ENCODE data around the gene RUVBL2.

The RUVBL2 gene

GRCh38 chr19:48954595-48955307 lies 38.9 kb upstream of the RUVBL2 start, which contains the start of gene BAX (continued):
- TF ChIP-seq PRDM10 (tag by site-specific recombination; IDR thresholded peaks at IDR 0.05) = peak; percentile 96
- 0 out of 2 replicates have a peak, but pooled peaks have one; percentile 34 for TF ChIP-seq ZFP37 (tag by site-specific recombination; IDR thresholded peaks at IDR 0.05)
- TF ChIP-seq EGR2 (tag by site-specific recombination; IDR thresholded peaks at IDR 0.05; ENCODE audit: low read depth) = peak; percentile 20; the same call in 1 of the 2 replicates
- TF ChIP-seq ZNF354C (tag by site-specific recombination; IDR thresholded peaks at IDR 0.05; ENCODE audit: borderline replicate concordance, low read depth) = no peak
- TF ChIP-seq SP3 (tag by site-specific recombination; IDR thresholded peaks at IDR 0.05) = peak; percentile 64
- TF ChIP-seq SETDB1 (IDR thresholded peaks at IDR 0.05; ENCODE audit: insufficient read length, low read length) = no peak
- 0 out of 2 replicates have a peak, but pooled peaks have one; percentile 19 for TF ChIP-seq ZNF138 (tag by site-specific recombination; IDR thresholded peaks at IDR 0.05; ENCODE audit: borderline replicate concordance)
- no peak for TF ChIP-seq ZNF560 (tag by site-specific recombination; IDR thresholded peaks at IDR 0.05; ENCODE audit: borderline replicate concordance)
- TF ChIP-seq ZNF362 (tag by site-specific recombination; IDR thresholded peaks at IDR 0.05) = 0 out of 2 replicates have a peak, but pooled peaks have one; percentile 38
- TF ChIP-seq KLF8 (tag by site-specific recombination; IDR thresholded peaks at IDR 0.05) = peak; percentile 72
- peak; percentile 24 for TF ChIP-seq ZNF398 (tag by site-specific recombination; IDR thresholded peaks at IDR 0.05)
- peak; percentile 55; the same call in 1 of the 2 replicates for TF ChIP-seq ZSCAN18 (tag by site-specific recombination; IDR thresholded peaks at IDR 0.05)
- peak; percentile 54; the same call in 1 of the 2 replicates for TF ChIP-seq ZBTB48 (tag by site-specific recombination; IDR thresholded peaks at IDR 0.05)
- TF ChIP-seq ZNF692 (tag by site-specific recombination; IDR thresholded peaks at IDR 0.05) = peak; percentile 74
- TF ChIP-seq ZNF2 (tag by site-specific recombination; IDR thresholded peaks at IDR 0.05) = peak; percentile 58; the same call in 1 of the 2 replicates
- peak; percentile 82; the same call in 1 of the 2 replicates for TF ChIP-seq ZNF785 (tag by site-specific recombination; IDR thresholded peaks at IDR 0.05)
- TF ChIP-seq ZSCAN30 (tag by site-specific recombination; IDR thresholded peaks at IDR 0.05) = 0 out of 2 replicates have a peak, but pooled peaks have one; percentile 55
- TF ChIP-seq SP2 (tag by site-specific recombination; IDR thresholded peaks at IDR 0.05) = peak; percentile 39
- peak; percentile 90 for TF ChIP-seq ZNF10 (tag by site-specific recombination; IDR thresholded peaks at IDR 0.05)
- peak; percentile 32; the same call in 1 of the 2 replicates for TF ChIP-seq GLIS2 (tag by site-specific recombination; IDR thresholded peaks at IDR 0.05)
- peak; percentile 93 for TF ChIP-seq ZNF335 (tag by site-specific recombination; conservative IDR thresholded peaks at IDR 0.05)
- TF ChIP-seq ZNF24 (tag by site-specific recombination; IDR thresholded peaks at IDR 0.05) = peak; percentile 98
- no peak for TF ChIP-seq ATF2 (tag by site-specific recombination; IDR thresholded peaks at IDR 0.05; ENCODE audit: low read depth)
- no peak for TF ChIP-seq ZNF529 (tag by site-specific recombination; IDR thresholded peaks at IDR 0.05; ENCODE audit: insufficient replicate concordance)
- TF ChIP-seq ZNF837 (tag by site-specific recombination; IDR thresholded peaks at IDR 0.05) = no peak
- TF ChIP-seq ZNF416 (tag by site-specific recombination; IDR thresholded peaks at IDR 0.05) = no peak
- no peak for TF ChIP-seq ZNF311 (tag by site-specific recombination; IDR thresholded peaks at IDR 0.05; ENCODE audit: borderline replicate concordance)
- TF ChIP-seq ZNF660 (tag by site-specific recombination; IDR thresholded peaks at IDR 0.05) = peak; percentile 79
